GM12892 (cell line): ENCODE measurements around the gene CLDN6.

Experiments
- POLR2A ChIP-seq: IDR thresholded peaks from 2 replicates; pipeline ENCODE4 v1.6.1; 2011; ENCODE audit warnings: low read depth, low read length, control low read depth
- POLR2AphosphoS5 ChIP-seq: IDR thresholded peaks from 2 replicates; pipeline ENCODE4 v1.6.1; 2011; ENCODE audit warnings: low read depth, low read length, control low read depth
- TAF1 ChIP-seq: IDR thresholded peaks from 2 replicates; pipeline ENCODE4 v1.6.1; 2011; ENCODE audit warnings: low read depth, mild to moderate bottlenecking, control low read depth, low read length, borderline replicate concordance

DNA sequence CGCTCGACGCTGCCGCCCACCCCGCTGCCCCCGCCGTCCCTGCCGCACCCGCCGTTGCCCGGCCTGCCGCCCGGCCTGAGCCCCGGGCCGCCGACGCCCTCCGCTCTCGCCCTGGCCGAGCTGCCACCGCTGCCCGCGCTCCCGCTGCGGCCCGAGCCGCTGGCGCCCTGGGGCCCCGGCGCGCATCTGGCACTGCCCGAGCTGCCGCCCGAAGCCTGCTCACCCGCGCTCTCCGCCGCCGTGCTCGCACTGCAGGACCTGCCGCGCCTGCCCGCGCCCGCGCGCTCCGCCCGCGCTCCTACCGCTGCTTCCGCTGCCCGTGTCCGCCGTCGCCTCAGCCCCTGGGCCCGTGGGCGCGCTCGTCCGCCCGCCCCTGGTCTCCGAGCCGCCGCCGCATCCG is 13.7 kb downstream of the CLDN6 start:
- TF ChIP-seq POLR2AphosphoS5 (no peak), POLR2A (no peak), TAF1 (no peak)
